Large intestine (tissue), 12 donors: ENCODE measurements around the gene CLN5. TPM values are rescaled to one million over a fixed set of nuclear protein-coding genes. Genes with fewer than 3 reads are reported as not detected.

Experiments
- DNase-seq, 2 donors: peaks; one replicate each; pipeline versions ENCODE4 v3.0.0 to v3.0.0-alpha.2; 2013
- H3K27ac ChIP-seq: one replicate; pipeline ENCODE4 v1.5.1; 2013; ENCODE audit warnings: low read length
- H3K27me3 ChIP-seq: 2 replicates; pipeline ENCODE4 v1.6.1; 2013; ENCODE audit warnings: low read length; ENCODE audit not compliant: control insufficient read depth, insufficient read depth
- H3K36me3 ChIP-seq: 2 replicates; pipeline ENCODE4 v1.6.1; 2013; ENCODE audit warnings: low read length; ENCODE audit not compliant: control insufficient read depth, insufficient read depth
- H3K4me1 ChIP-seq: one replicate; pipeline ENCODE4 v1.6.1; 2013; ENCODE audit warnings: low read length; ENCODE audit not compliant: control insufficient read depth, insufficient read depth
- H3K4me3 ChIP-seq: one replicate; pipeline ENCODE4 v1.5.1; 2013; ENCODE audit warnings: low read length
- H3K9me3 ChIP-seq: one replicate; pipeline ENCODE4 v1.6.1; 2013; ENCODE audit warnings: mild to moderate bottlenecking, low read depth, low read length, moderate library complexity; ENCODE audit not compliant: control insufficient read depth
- WGBS: methylation state at CpG from one replicate; pipeline ENCODE4 v1.1.5; 2013; ENCODE audit warnings: low lambda C conversion rate; ENCODE audit not compliant: insufficient coverage; 5-methylcytosine and 5-hydroxymethylcytosine counted together
- long read RNA-seq, 11 donors: transcript quantifications; one replicate each; lab custom pipeline, GENCODE V29; 2026
- polyA plus RNA-seq: library from polyadenylated mRNA; unstranded; fragments of 120-200 nt; gene quantifications from one replicate; pipeline ENCODE4 v1.2.1, GENCODE V29; 2013

The CLN5 gene
- polyA plus RNA-seq: 37.7 TPM
- long read RNA-seq, donor 1, full-length matches to known transcripts: 15 of 15 reads
- long read RNA-seq, donor 1, partial matches to known transcripts: 0 of 15 reads
- long read RNA-seq, donor 1, other reads (novel, unspliced or antisense): 0 of 15 reads
- long read RNA-seq, donor 2, full-length matches to known transcripts: 43 of 57 reads
- long read RNA-seq, donor 2, partial matches to known transcripts: 0 of 57 reads
- long read RNA-seq, donor 2, other reads (novel, unspliced or antisense): 14 of 57 reads
- long read RNA-seq, donor 3: 0 reads
- long read RNA-seq, donor 4, full-length matches to known transcripts: 4 of 4 reads
- long read RNA-seq, donor 4, partial matches to known transcripts: 0 of 4 reads
- long read RNA-seq, donor 4, other reads (novel, unspliced or antisense): 0 of 4 reads
- long read RNA-seq, donor 5, full-length matches to known transcripts: 17 of 17 reads
- long read RNA-seq, donor 5, partial matches to known transcripts: 0 of 17 reads
- long read RNA-seq, donor 5, other reads (novel, unspliced or antisense): 0 of 17 reads
- long read RNA-seq, donor 6, full-length matches to known transcripts: 32 of 32 reads
- long read RNA-seq, donor 6, partial matches to known transcripts: 0 of 32 reads
- long read RNA-seq, donor 6, other reads (novel, unspliced or antisense): 0 of 32 reads
- long read RNA-seq, donor 7, full-length matches to known transcripts: 12 of 12 reads
- long read RNA-seq, donor 7, partial matches to known transcripts: 0 of 12 reads
- long read RNA-seq, donor 7, other reads (novel, unspliced or antisense): 0 of 12 reads
- long read RNA-seq, donor 8, full-length matches to known transcripts: 33 of 43 reads
- long read RNA-seq, donor 8, partial matches to known transcripts: 10 of 43 reads
- long read RNA-seq, donor 8, other reads (novel, unspliced or antisense): 0 of 43 reads
- long read RNA-seq, donor 9, full-length matches to known transcripts: 33 of 38 reads
- long read RNA-seq, donor 9, partial matches to known transcripts: 5 of 38 reads
- long read RNA-seq, donor 9, other reads (novel, unspliced or antisense): 0 of 38 reads
- long read RNA-seq, donor 10, full-length matches to known transcripts: 33 of 33 reads
- long read RNA-seq, donor 10, partial matches to known transcripts: 0 of 33 reads
- long read RNA-seq, donor 10, other reads (novel, unspliced or antisense): 0 of 33 reads
- long read RNA-seq, donor 11, full-length matches to known transcripts: 21 of 31 reads
- long read RNA-seq, donor 11, partial matches to known transcripts: 10 of 31 reads
- long read RNA-seq, donor 11, other reads (novel, unspliced or antisense): 0 of 31 reads

GRCh38 chr13:76991796-76992547, at the start of gene CLN5:
Gene CLN5, plus strand, starts transcription at chr13:76992081. Its CDS starts 18 bp downstream, at chr13:76992099.
- H3K27ac ChIP-seq: peak within 1 kb of the TSS; percentile 79
- DNase-seq: peak; percentile 97 to 98
- peak within 1 kb of the TSS; percentile 73 for H3K4me3 ChIP-seq

GRCh38 chr13:76942363-76942762, 49.5 kb upstream of the CLN5 start:
- no peaks in the 10 kb centered on the region for H3K4me1 ChIP-seq
- WGBS: no CpG with 5 or more reads among the region's 4 CpGs
- no peaks in the 10 kb centered on the region for H3K27me3 ChIP-seq
- no peaks in the 10 kb centered on the region for H3K36me3 ChIP-seq
- H3K4me3 ChIP-seq: no peak overlapping the region
- no peak for DNase-seq
- H3K27ac ChIP-seq: no peak overlapping the region
- no peaks in the 10 kb centered on the region for H3K9me3 ChIP-seq

More at GRCh38 chr13:76991796-76992547, at the start of gene CLN5:
- Histone ChIP-seq H3K9me3 (no peaks in the 10 kb centered on the region), H3K36me3 (peaks cover 4% of the 10 kb centered on the region), H3K4me1 (peaks cover 5% of the 10 kb centered on the region), H3K27me3 (no peaks in the 10 kb centered on the region)
- WGBS: no CpG with 5 or more reads among the region's 73 CpGs

- H3K4me1 ChIP-seq: no peaks in the 10 kb centered on the region
- H3K27me3 ChIP-seq: no peaks in the 10 kb centered on the region
- no peak for DNase-seq
- no peaks in the 10 kb centered on the region for H3K36me3 ChIP-seq
- H3K9me3 ChIP-seq: no peaks in the 10 kb centered on the region
- no peak overlapping the region for H3K4me3 ChIP-seq
- WGBS: 100% methylated on average over 1 of the region's 2 CpGs
- no peak overlapping the region for H3K27ac ChIP-seq
These were observed 48.2 kb upstream of the CLN5 start for GRCh38 chr13:76943646-76944045.

GRCh38 chr13:76944456-76944855, 47.4 kb upstream of the CLN5 start:
- WGBS: 91% methylated on average over 3 of the region's 4 CpGs
- H3K9me3 ChIP-seq: no peaks in the 10 kb centered on the region
- H3K27me3 ChIP-seq: no peaks in the 10 kb centered on the region
- H3K27ac ChIP-seq: no peak overlapping the region
- no peak for DNase-seq
- no peaks in the 10 kb centered on the region for H3K36me3 ChIP-seq
- H3K4me1 ChIP-seq: no peaks in the 10 kb centered on the region
- no peak overlapping the region for H3K4me3 ChIP-seq

- WGBS: 93% methylated on average over 2 of the region's 2 CpGs
These were observed 43.7 kb upstream of the CLN5 start, which contains the start of gene ACOD1 for GRCh38 chr13:76948149-76948548. Gene ACOD1, plus strand, starts transcription at chr13:76948511. Its CDS starts 48 bp downstream, at chr13:76948559.

GRCh38 chr13:76950101-76950500, 41.8 kb upstream of the CLN5 start:
- WGBS: no CpG with 5 or more reads among the region's 2 CpGs
- H3K27me3 ChIP-seq: no peaks in the 10 kb centered on the region
- H3K36me3 ChIP-seq: no peaks in the 10 kb centered on the region
- H3K27ac ChIP-seq: no peak overlapping the region
- H3K4me3 ChIP-seq: no peak overlapping the region
- H3K9me3 ChIP-seq: no peaks in the 10 kb centered on the region
- DNase-seq: no peak
- H3K4me1 ChIP-seq: no peaks in the 10 kb centered on the region

More at GRCh38 chr13:76948149-76948548, 43.7 kb upstream of the CLN5 start, which contains the start of gene ACOD1:
- Histone ChIP-seq H3K4me1 (no peaks in the 10 kb centered on the region), H3K36me3 (no peaks in the 10 kb centered on the region), H3K4me3 (no peak within 1 kb of the TSS), H3K27ac (no peak within 1 kb of the TSS), H3K27me3 (no peaks in the 10 kb centered on the region), H3K9me3 (no peaks in the 10 kb centered on the region)
- no peak for DNase-seq

- Histone ChIP-seq H3K9me3 (no peaks in the 10 kb centered on the region), H3K4me3 (no peak overlapping the region), H3K27me3 (no peaks in the 10 kb centered on the region), H3K4me1 (no peaks in the 10 kb centered on the region), H3K36me3 (no peaks in the 10 kb centered on the region), H3K27ac (no peak overlapping the region)
- DNase-seq: no peak
- 61% methylated on average over 2 of the region's 3 CpGs for WGBS
These were observed 37.9 kb upstream of the CLN5 start for GRCh38 chr13:76953968-76954367.

- Histone ChIP-seq H3K27ac (no peak overlapping the region), H3K27me3 (no peaks in the 10 kb centered on the region), H3K4me3 (no peak overlapping the region), H3K36me3 (no peaks in the 10 kb centered on the region), H3K9me3 (no peaks in the 10 kb centered on the region), H3K4me1 (no peaks in the 10 kb centered on the region)
- WGBS: no CpG with 5 or more reads among the region's 6 CpGs
- DNase-seq: no peak
These were observed 37.3 kb upstream of the CLN5 start for GRCh38 chr13:76954538-76954937.

- Histone ChIP-seq H3K9me3 (no peaks in the 10 kb centered on the region), H3K4me3 (no peak overlapping the region), H3K36me3 (no peaks in the 10 kb centered on the region), H3K27me3 (no peaks in the 10 kb centered on the region), H3K27ac (no peak overlapping the region), H3K4me1 (no peaks in the 10 kb centered on the region)
- 80% methylated on average over 1 of the region's 4 CpGs for WGBS
- no peak for DNase-seq
These were observed 36.7 kb upstream of the CLN5 start for GRCh38 chr13:76955193-76955592.
